ENCODE measurements around the gene RAET1E. TPM values are rescaled to one million over a fixed set of nuclear protein-coding genes. Genes with fewer than 3 reads are reported as not detected.
A peak's percentile ranks its signal among the peaks of the same experiment; 100 is the strongest.

Gene RAET1E
- total and polyA plus RNA-seq, 2 experiments from 2014 or later = 8.1 to 10.4 TPM

DNA sequence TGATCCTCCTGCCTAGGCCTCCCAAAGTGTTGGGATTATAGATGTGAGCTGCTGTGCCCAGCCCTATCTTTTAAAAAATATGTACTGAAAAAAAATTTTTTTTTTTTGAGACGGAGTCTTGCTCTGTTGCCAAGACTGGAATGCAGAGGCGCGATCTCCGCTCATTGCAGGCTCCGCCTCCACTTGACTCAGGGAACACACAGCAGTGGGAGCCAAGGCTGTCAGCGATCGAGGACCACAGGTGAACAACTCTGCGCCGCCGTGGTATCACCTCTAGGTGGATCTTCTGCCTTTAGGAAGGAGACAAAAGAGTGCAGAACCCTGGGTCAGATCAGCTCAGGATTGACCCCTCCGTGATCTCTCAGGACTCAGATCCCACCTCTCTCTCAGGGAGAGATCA lies 13.7 kb downstream of the RAET1E start:
- peak; percentile 65 for DNase-seq
- 34 to 40% methylated on average over 11 of the region's 11 CpGs for WGBS, 2 experiments (ENCODE audit: low coverage in 1 of 2, low lambda C conversion rate in 2 of 2, missing lambda C conversion rate in 2 of 2)

DNA sequence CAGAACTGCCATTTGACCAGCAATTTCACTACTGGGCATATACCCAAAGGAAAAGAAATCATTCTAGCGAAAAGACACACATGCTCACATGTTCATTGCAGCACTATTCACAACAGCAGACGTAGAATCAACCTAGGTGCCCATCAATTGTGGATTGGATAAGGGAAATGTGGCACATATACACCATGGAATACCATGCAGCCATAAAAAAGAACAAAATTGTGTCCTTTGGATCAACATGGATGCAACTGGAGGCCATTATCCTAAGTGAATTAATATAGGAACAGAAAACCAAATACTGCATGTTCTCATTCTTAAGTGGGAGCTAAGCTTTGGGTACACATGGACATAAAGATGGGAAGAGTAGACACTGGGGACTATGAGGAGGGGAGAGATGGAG lies 16.1 kb downstream of the RAET1E start:
- no peak for TF ChIP-seq EZH2 (IDR thresholded peaks at IDR 0.05; ENCODE audit: insufficient read depth, poor library complexity, severe bottlenecking)
- TF ChIP-seq EZH2phosphoT487 (IDR thresholded peaks at IDR 0.05; ENCODE audit: insufficient read depth, low read depth) = no peak
- WGBS, 2 experiments (ENCODE audit: low coverage in 1 of 2, low lambda C conversion rate in 2 of 2, missing lambda C conversion rate in 2 of 2) = 80 to 95% methylated on average over 2 of the region's 2 CpGs
- Histone ChIP-seq H4K20me1 (ENCODE audit: insufficient read depth) (no peaks in the 10 kb centered on the region), H3K9me2 (ENCODE audit: insufficient read depth) (no peaks in the 10 kb centered on the region), H3K4me3 (no peak overlapping the region), H2AFZ (no peak overlapping the region), H3K27ac (no peak overlapping the region), H3K27me3 (replicated peaks; ENCODE audit: insufficient read depth) (no peaks in the 10 kb centered on the region), H3K9ac (no peak overlapping the region), H3K36me3 (ENCODE audit: low read depth) (no peaks in the 10 kb centered on the region), H3K79me2 (ENCODE audit: insufficient read depth) (no peaks in the 10 kb centered on the region), H3K4me2 (ENCODE audit: unreplicated experiment) (no peak overlapping the region), H3K4me1 (ENCODE audit: insufficient read depth) (peaks cover 19% of the 10 kb centered on the region), H3K9me3 (ENCODE audit: low read depth) (no peaks in the 10 kb centered on the region), H3F3A (ENCODE audit: insufficient read depth) (peaks cover 15% of the 10 kb centered on the region)
- DNase-seq = no peak
- in situ Hi-C loops (cut with MboI) = no loop called here

More for the DNA sequence above, 13.7 kb downstream of the RAET1E start:
- Histone ChIP-seq H3K79me2 (ENCODE audit: insufficient read depth) (no peaks in the 10 kb centered on the region), H3K36me3 (ENCODE audit: low read depth) (no peaks in the 10 kb centered on the region), H2AFZ (no peak overlapping the region), H3K9me2 (ENCODE audit: insufficient read depth) (no peaks in the 10 kb centered on the region), H3K4me1 (ENCODE audit: insufficient read depth) (peaks cover 40% of the 10 kb centered on the region), H3K4me2 (ENCODE audit: unreplicated experiment) (peak overlapping the region; percentile 24), H3K9me3 (ENCODE audit: low read depth) (no peaks in the 10 kb centered on the region), H3F3A (ENCODE audit: insufficient read depth) (peaks cover 27% of the 10 kb centered on the region), H3K4me3 (no peak overlapping the region), H3K27ac (no peak overlapping the region), H4K20me1 (ENCODE audit: insufficient read depth) (no peaks in the 10 kb centered on the region), H3K27me3 (replicated peaks; ENCODE audit: insufficient read depth) (no peaks in the 10 kb centered on the region), H3K9ac (no peak overlapping the region)
- TF ChIP-seq EZH2phosphoT487 (IDR thresholded peaks at IDR 0.05; ENCODE audit: insufficient read depth, low read depth) (no peak), EZH2 (IDR thresholded peaks at IDR 0.05; ENCODE audit: insufficient read depth, poor library complexity, severe bottlenecking) (no peak)
- in situ Hi-C loops (cut with MboI) = no loop called here

DNA sequence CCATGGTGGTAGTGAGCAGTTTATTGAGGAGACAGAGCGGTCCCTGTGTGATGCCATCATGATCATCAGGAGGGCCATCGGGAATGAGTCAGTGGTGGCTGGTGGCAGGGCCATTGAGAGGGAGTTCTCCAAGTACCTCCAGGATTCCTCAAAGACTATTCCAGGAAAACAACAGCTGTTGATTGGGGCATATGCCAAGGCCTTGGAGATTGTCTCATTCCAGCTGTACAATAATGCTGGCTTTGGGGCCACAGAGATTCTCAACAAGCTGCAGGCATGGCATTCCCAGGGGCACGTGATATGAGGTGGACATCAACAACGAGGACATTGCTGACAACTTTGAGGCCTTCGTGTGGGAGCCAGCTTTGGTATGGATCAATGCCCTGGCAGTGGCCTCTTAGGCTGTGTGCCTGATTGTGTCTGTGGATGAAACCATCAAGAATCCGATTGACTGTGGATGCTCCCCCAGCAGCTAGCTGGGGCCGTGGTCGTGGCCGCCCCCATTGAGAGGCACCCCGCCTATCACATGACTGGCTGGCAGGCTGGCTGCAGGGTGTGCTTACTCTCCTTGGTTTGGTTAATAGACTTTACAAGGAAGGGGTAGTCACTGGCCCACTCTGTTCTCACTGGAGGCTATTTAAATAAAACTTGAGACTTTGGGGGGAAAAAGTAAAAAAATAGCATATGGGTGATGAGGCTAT lies 16.7 kb downstream of the RAET1E start:
- TF ChIP-seq EZH2phosphoT487 (IDR thresholded peaks at IDR 0.05; ENCODE audit: insufficient read depth, low read depth) (no peak), EZH2 (IDR thresholded peaks at IDR 0.05; ENCODE audit: insufficient read depth, poor library complexity, severe bottlenecking) (no peak)
- Histone ChIP-seq H3K79me2 (ENCODE audit: insufficient read depth) (no peaks in the 10 kb centered on the region), H3K4me2 (ENCODE audit: unreplicated experiment) (no peak overlapping the region), H3K27ac (no peak overlapping the region), H3K27me3 (replicated peaks; ENCODE audit: insufficient read depth) (no peaks in the 10 kb centered on the region), H3K4me3 (no peak overlapping the region), H4K20me1 (ENCODE audit: insufficient read depth) (no peaks in the 10 kb centered on the region), H3K4me1 (ENCODE audit: insufficient read depth) (peaks cover 20% of the 10 kb centered on the region), H3K9me3 (ENCODE audit: low read depth) (no peaks in the 10 kb centered on the region), H3K9me2 (ENCODE audit: insufficient read depth) (no peaks in the 10 kb centered on the region), H3K36me3 (ENCODE audit: low read depth) (no peaks in the 10 kb centered on the region), H3K9ac (no peak overlapping the region), H3F3A (ENCODE audit: insufficient read depth) (peaks cover 16% of the 10 kb centered on the region), H2AFZ (no peak overlapping the region)
- no peak for DNase-seq
- in situ Hi-C loops (cut with MboI) = no loop called here
- 60 to 62% methylated on average over 10 of the region's 10 CpGs for WGBS, 2 experiments (ENCODE audit: low coverage in 1 of 2, low lambda C conversion rate in 2 of 2, missing lambda C conversion rate in 2 of 2)

DNA sequence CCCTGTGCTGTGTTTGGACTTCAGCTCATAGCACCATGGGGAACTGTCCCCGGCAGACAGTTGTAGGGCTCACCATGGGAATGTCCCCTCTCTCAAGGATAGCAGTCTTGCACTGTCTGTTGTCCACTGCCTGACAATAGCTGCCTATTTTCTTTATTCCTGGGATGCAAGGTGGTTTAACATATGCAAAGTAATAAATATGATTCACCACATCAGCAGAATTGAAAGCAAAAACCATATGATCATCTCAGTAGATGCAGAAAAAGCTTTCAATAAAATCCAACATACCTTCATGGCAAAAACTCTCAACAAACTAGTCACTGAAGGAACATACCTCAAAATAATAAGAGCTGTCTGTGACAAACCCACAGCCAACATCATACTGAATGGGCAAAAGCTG lies 20.3 kb downstream of the RAET1E start:
- Histone ChIP-seq H3K9me3 (ENCODE audit: low read depth) (no peaks in the 10 kb centered on the region), H3K79me2 (ENCODE audit: insufficient read depth) (no peaks in the 10 kb centered on the region), H3K4me3 (no peak overlapping the region), H3K4me1 (ENCODE audit: insufficient read depth) (peaks cover 11% of the 10 kb centered on the region), H2AFZ (no peak overlapping the region), H3K27me3 (replicated peaks; ENCODE audit: insufficient read depth) (no peaks in the 10 kb centered on the region), H3K9ac (no peak overlapping the region), H3K9me2 (ENCODE audit: insufficient read depth) (no peaks in the 10 kb centered on the region), H3K4me2 (ENCODE audit: unreplicated experiment) (no peak overlapping the region), H3F3A (ENCODE audit: insufficient read depth) (peaks cover 19% of the 10 kb centered on the region), H3K36me3 (ENCODE audit: low read depth) (no peaks in the 10 kb centered on the region), H3K27ac (no peak overlapping the region), H4K20me1 (ENCODE audit: insufficient read depth) (no peaks in the 10 kb centered on the region)
- TF ChIP-seq EZH2 (IDR thresholded peaks at IDR 0.05; ENCODE audit: insufficient read depth, poor library complexity, severe bottlenecking) = no peak
- TF ChIP-seq EZH2phosphoT487 (IDR thresholded peaks at IDR 0.05; ENCODE audit: insufficient read depth, low read depth) = no peak
- in situ Hi-C loops (cut with MboI) = no loop called here
- WGBS, 2 experiments (ENCODE audit: low coverage in 1 of 2, low lambda C conversion rate in 2 of 2, missing lambda C conversion rate in 2 of 2) = 84 to 93% methylated on average over 1 of the region's 1 CpG
- DNase-seq = no peak
